Lower leg skin (tissue), 4 donors: Measurements from ENCODE around the gene IL10RB. TPM values are rescaled to one million over a fixed set of nuclear protein-coding genes. Genes with fewer than 3 reads are reported as not detected.

Source experiments
- total RNA-seq, 4 donors: library from RNA; depleted of rRNA; stranded (reverse); fragments of >200 nt; gene quantifications; one replicate each; pipeline ENCODE4 v1.1.0, GENCODE V29; 2016

Gene IL10RB
- total RNA-seq, 4 donors from 2014 or later: 27.6 to 33.3 (median 30.2) TPM

Other genes with a start within 250 kb of the IL10RB start
- gene OLIG2, start 240.4 kb upstream of the IL10RB start, total RNA-seq: not detected
- 1 to 10 TPM in 1 of 4 donors, not detected in 3; 1.2 TPM for gene OLIG1, start 196.2 kb upstream of the IL10RB start, total RNA-seq
- gene IFNAR2, start 36.4 kb upstream of the IL10RB start, total RNA-seq: 10 to 100 TPM in 1 of 4 donors, 1 to 10 TPM in 3; 2.7 to 14.2 (median 2.9) TPM
- 10 to 100 TPM; 17.0 to 19.4 (median 19.0) TPM for gene IFNAR1, start 58.6 kb downstream of the IL10RB start, total RNA-seq
- gene IFNGR2, start 137.0 kb downstream of the IL10RB start, total RNA-seq: 10 to 100 TPM; 46.7 to 74.1 (median 60.9) TPM
- 10 to 100 TPM; 36.4 to 48.7 (median 38.2) TPM for gene TMEM50B, start 213.6 kb downstream of the IL10RB start, total RNA-seq
- 1 to 10 TPM in 1 of 4 donors, under 1 TPM in 3; 0.08 to 2.3 (median 0.40) TPM for gene DNAJC28, start 225.3 kb downstream of the IL10RB start, total RNA-seq